Activated naive CD4-positive, alpha-beta T cell treated with Interleukin-2 at 50 U/mL for 16 hours (primary cell): ENCODE data around the gene ZNF783.
"Not testable (repeated sequence)": the region's sequence is repeated elsewhere in the genome, so short reads cannot be mapped to it uniquely, and the experiment has no call there.

Experiments
- DNase-seq: peaks from one replicate; pipeline ENCODE4 v3.0.0-alpha.2; 2020

The ZNF783 gene

GRCh38 chr7:149306854-149307253 is 44.9 kb downstream of the ZNF783 start:
- DNase-seq, result no peak

GRCh38 chr7:149307775-149308501 is 45.9 kb downstream of the ZNF783 start:
- DNase-seq, result no peak

- no peak for DNase-seq
Measured at GRCh38 chr7:149310113-149310836, 48.3 kb downstream of the ZNF783 start.

- DNase-seq, result no peak
Measured at GRCh38 chr7:149310990-149311573, 49.1 kb downstream of the ZNF783 start.

GRCh38 chr7:149313981-149314380 is 52.0 kb downstream of the ZNF783 start:
- no peak for DNase-seq

- DNase-seq, result no peak
Measured at GRCh38 chr7:149316606-149317005, 54.6 kb downstream of the ZNF783 start.

- no peak for DNase-seq
Measured at GRCh38 chr7:149317496-149317895, 55.5 kb downstream of the ZNF783 start.

- no peak for DNase-seq
Measured at GRCh38 chr7:149317986-149318672, 56.1 kb downstream of the ZNF783 start.

- no peak for DNase-seq
Measured at GRCh38 chr7:149319376-149319775, 57.4 kb downstream of the ZNF783 start.

- no peak for DNase-seq
Measured at GRCh38 chr7:149320313-149321124, 58.5 kb downstream of the ZNF783 start.

GRCh38 chr7:149321125-149321905 is 59.3 kb downstream of the ZNF783 start:
- not testable (repeated sequence) for DNase-seq

GRCh38 chr7:149321978-149322541 is 60.1 kb downstream of the ZNF783 start:
- DNase-seq, result no peak

- DNase-seq, result no peak
Measured at GRCh38 chr7:149322737-149323136, 60.7 kb downstream of the ZNF783 start.

GRCh38 chr7:149325248-149325647 is 63.3 kb downstream of the ZNF783 start:
- no peak for DNase-seq

GRCh38 chr7:149329265-149329664 is 67.3 kb downstream of the ZNF783 start:
- no peak for DNase-seq

- DNase-seq, result no peak
Measured at GRCh38 chr7:149329766-149330334, 67.9 kb downstream of the ZNF783 start.

GRCh38 chr7:149330914-149331567 is 69.0 kb downstream of the ZNF783 start:
- DNase-seq, result no peak

- not testable (repeated sequence) for DNase-seq
Measured at GRCh38 chr7:149332602-149333320, 70.8 kb downstream of the ZNF783 start.

GRCh38 chr7:149333321-149333717 is 71.3 kb downstream of the ZNF783 start:
- no peak for DNase-seq

- DNase-seq, result no peak
Measured at GRCh38 chr7:149334219-149334618, 72.2 kb downstream of the ZNF783 start.
